8988T (cell line): ENCODE data around the gene CST7.

ENCODE experiments used
- DNase-seq: peaks from one replicate; pipeline ENCODE4 v3.0.0; 2011

Gene CST7

GRCh38 chr20:24950836-24951525 is 1.9 kb downstream of the CST7 start:
- DNase-seq, result no peak

GRCh38 chr20:24951536-24952083 is 2.5 kb downstream of the CST7 start:
- no peak for DNase-seq

DNA sequence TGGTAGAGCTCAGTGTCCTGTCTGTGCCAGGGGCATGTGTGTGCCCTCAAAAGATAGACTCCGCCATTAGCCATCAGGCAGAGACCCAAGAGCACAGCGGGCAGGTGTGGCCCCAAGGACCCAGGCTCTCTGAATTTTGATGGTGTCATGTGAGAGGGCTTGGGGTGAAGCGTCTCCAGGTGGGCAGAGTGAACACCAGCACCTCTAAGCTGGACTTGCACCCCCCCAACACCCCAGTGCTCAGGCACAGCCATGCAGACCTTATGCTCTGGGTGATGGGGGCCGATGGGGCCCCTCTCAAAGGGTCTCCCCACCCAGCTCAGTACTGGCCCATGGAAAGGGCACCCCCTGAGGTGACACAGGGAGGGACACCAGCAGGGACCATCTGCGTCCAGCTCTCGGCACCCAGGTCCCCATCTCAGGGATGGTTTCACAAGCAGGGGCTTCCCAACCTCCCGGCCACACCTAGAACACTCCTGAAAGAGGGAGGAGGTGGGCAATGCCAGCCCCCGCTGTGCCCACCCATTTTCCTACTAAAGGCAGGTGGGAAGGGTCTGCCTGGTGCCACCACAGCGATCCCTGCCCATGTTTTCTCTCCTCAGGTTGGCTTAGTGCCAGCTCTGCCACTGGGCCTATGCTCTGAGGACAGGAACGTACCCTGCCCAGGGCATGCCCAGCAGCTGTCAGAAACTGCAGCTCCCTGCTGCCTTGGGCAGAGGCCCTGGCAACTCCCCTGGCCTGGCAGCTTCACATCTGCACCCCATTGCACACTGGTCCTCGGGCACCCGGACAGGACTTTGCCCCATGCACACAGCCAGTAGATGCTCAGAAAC is 3.5 kb downstream of the CST7 start:
- DNase-seq, result no peak

GRCh38 chr20:24953209-24953575 is 4.1 kb downstream of the CST7 start:
- DNase-seq, result no peak

DNA sequence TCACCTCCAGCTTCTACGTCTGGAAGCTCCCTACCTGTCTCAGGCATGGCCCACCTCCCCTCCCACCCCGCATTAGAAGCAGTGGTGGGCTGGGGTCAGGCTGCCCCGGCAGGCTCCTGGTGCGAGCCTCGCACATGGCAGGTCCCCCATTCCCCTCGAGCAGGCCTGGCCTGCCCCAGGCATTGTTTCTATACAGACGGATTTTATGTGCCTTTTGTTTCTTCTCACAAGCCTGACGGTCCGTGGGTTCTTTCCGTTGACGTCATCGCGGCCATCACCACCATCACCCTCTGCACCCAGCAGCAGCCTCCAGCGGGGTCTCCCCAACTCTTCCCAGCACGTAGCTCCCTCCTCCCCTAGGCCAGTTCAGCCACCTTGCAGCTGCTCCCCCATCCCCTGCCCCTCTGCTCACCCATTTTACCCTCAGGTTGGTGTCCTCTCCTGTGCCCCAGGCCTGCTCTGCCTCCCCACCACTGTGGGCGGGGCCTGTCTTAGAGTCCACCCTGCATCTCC is 4.6 kb downstream of the CST7 start:
- no peak for DNase-seq

DNA sequence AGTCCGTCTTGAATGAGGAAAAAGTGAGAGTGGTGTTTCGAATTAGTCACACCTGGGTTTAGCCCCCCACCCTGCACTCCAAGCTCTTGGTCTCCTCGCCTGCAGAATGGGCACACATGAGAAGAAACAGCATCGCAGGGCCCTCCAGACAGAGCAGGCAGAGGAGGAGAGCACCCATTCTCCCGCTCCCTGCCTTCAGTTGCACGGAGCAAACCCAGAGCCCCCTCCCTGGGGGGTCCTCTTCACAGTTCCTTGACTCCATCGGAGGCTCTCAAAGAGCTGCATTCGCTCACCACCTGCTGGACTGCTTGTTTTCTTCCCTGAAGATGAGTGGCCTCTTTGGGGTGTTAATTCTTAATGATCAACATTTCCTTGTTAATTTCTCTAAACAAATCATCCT is 5.1 kb downstream of the CST7 start:
- no peak for DNase-seq

DNA sequence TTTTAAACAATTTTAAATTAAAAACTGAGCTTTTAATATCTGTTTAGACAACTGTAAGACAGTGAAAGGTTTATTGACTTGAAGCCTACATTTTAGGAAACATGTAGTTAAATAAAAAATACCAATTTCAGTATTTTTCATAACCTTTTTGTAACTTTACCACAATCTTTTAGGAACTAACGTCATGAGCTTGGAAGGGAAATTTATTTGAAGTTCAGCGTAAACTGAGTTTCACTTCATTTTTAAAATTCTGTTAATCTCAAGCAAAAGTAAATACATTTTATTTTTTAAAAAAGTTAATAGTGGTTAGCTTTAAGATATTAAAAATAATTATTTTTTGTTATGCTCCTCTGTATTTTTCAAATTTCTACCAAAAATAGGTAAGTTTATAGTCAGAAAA is 5.5 kb downstream of the CST7 start:
- no peak for DNase-seq

DNA sequence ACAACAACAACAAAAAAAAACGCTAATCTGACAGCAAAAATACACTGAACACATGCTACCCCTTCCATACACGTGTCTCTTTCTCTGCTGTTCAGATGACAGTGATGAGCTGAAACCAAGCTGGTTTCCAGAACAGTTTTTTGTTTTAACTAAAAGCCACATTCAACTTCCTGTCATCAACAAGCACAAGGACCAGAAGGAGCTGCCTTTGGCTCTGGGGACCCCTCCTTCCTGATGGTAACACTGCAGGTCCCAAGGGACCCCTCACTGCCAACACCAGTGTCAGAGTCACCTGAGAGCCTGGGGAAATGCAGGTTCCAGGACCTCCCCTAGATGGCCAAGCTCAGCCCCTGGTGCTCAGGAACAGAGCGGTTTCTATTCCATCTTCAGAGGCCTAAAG is 6.0 kb downstream of the CST7 start:
- no peak for DNase-seq

GRCh38 chr20:24956001-24956841 is 7.2 kb downstream of the CST7 start:
- no peak for DNase-seq

- no peak for DNase-seq
These were observed 8.4 kb downstream of the CST7 start for GRCh38 chr20:24957326-24958016.

DNA sequence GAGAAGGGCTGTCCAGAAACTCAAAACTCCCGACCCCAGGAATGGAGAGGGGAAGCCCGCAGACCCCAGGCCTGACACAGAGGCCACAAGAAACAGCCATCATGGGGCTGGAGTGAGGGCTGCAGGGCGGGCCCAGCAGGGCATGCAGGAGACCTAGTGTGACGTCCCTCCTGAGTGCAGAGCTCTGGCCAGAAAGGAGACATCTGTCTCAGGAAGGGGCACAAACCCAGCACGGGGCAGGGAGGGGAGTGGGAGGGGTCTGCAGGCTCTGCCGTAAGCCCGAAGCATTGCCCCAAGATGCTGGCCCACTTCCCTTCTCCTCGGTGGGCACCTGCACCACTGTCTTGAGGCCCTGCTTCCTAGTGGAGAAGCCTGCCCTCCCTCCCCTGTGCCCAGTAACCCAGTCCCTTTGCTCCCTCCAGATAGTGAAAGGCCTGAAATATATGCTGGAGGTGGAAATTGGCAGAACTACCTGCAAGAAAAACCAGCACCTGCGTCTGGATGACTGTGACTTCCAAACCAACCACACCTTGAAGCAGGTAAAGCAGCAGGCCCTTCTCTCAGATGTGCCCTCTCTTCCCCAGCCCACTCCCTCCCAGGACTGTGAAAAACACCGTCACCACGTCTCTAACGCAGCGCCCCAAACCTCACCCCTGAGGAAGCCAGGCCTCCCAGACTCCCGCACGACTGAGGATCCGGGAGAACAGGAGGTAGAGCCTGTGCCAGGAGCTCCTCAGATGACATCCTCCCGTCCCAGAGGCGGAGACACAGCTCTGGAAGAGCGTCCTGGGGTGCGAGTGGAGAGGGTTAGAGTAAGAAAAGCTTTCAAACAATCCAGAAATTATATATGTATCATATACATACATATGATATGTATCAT is 9.7 kb downstream of the CST7 start:
- DNase-seq, result no peak

DNA sequence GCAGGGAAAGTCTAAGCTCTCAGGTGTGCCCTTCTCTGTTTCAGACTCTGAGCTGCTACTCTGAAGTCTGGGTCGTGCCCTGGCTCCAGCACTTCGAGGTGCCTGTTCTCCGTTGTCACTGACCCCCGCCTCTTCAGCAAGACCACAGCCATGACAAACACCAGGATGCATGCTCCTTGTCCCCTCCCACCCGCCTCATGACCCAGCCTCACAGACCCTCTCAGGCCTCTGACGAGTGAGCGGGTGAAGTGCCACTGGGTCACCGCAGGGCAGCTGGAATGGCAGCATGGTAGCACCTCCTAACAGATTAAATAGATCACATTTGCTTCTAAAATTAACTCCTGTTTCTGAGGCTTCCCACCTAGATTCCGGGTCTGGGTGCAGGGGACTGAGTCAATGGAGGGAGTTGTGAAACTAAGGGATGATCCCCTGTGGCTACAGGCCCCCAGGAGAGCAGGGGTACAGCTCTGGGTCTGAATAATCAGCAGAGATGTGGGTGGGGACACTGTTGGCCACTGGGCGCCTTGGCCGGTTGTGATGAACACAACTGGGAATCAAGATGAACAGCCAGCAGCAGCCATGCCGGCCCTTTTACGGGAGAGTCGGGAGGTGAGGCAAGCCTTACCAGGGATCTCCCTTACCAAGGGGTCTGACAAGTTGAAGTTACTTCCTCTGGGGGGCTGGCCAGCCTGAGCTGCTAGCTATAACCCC is 10.7 kb downstream of the CST7 start:
- no peak for DNase-seq

- no peak for DNase-seq
These were observed 11.3 kb downstream of the CST7 start for GRCh38 chr20:24960302-24960801.

DNA sequence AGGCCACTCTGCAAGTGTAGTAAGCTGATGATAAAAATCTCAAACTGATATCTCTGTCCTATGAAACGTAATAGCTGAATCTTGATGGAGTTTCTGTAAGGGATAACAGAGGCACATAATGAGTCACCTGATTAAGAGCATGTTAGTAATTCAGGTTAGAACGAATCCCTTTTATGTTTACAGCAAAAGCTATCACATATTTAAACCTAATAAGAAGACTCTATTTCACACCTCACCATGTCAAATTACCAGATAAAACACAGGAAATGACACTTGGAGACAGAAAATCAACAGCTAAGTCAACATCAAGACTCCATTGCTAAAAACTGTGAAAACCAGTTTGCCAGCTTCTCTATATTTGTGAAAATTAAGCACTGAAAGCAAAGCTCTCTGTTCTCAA is 11.8 kb downstream of the CST7 start:
- DNase-seq, result no peak

- no peak for DNase-seq
These were observed 12.5 kb downstream of the CST7 start for GRCh38 chr20:24961384-24962181.

DNA sequence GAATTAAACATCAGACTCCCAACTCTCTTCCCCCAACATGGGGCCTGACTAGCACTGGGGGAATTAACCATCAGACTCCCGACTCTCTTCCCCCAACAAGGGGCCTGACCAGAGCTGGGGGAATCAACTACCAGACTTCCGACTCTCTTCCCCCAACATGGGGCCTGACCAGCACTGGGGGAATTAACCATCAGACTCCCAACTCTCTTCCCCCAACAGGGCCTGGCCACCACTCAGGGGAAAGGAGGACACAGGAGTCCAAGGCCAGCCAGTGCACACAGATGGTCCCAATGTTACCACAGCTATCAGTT is 13.1 kb downstream of the CST7 start:
- DNase-seq, result no peak

DNA sequence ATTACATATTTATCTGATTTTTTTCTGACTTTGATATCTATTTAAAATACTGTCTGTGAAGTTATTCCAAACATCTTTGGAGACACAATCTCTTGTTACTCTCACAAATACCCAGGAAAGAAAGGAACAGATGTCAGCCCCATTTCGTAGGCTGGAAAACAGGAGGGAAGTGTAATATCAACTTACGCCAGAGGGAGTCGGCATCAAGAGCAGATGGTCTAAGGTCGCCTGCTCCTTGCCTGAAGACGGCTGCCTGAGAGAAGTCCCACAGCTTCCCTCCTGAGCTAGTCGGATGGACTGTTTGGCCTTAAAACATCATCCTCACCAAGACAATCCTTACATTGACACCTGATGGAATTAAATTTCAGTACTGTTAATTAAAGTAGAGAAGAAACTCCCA is 13.4 kb downstream of the CST7 start:
- no peak for DNase-seq

DNA sequence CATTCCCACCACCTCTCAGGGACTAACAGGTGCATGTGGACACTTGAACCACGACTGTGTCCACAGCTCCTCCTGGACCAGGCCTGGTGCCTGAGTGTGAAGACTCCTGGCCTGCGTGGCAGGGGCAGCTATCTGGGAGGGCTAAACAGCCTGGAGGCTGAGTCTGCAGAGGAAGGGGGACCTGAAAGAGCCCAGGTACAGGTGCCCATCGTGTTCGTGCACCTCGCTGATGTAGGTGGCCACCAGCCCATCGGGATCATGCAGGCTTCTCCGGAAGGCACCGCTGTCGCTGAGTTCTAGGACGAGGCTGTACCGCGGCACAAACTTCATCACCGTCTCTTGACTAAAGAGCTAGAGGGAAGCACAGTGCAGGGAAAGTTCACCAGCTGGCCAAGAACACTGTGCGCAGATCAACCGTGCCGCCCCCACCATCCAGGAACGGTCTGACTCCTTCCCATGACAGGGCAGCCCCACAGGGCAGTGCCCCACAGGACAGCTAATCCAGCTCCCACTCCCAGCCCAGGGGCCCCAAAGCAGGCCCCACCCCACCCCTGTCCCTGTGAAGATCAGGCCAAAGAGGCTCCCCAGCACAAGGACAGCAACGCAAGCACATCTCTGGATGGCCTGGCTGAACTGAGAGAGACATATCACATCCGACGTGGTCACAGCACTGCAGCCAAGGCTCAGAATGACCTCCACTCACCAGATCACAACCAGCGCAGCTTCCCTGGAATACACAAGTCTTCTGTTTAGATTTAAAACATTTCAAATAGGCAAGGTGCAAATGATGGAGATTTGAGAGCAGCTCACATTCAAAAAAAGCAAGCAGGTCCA is 14.8 kb downstream of the CST7 start:
- DNase-seq, result no peak

GRCh38 chr20:24964506-24964840 is 15.4 kb downstream of the CST7 start:
- no peak for DNase-seq
